GM19328 (cell line): ENCODE results near the gene LSM14B.
"Not testable (repeated sequence)": the region's sequence is repeated elsewhere in the genome, so short reads cannot be mapped to it uniquely, and the experiment has no call there.

ENCODE experiments used
- ATAC-seq: cut with Tn5 transposase; IDR thresholded peaks from one replicate; pipeline ENCODE4 v1.9.1; 2021; ENCODE audit warnings: mild to moderate bottlenecking, moderate library complexity; ENCODE audit not compliant: unreplicated experiment

The LSM14B gene

GRCh38 chr20:62112368-62112767, 9.9 kb upstream of the LSM14B start:
- no peak for ATAC-seq

- no peak for ATAC-seq
Measured at GRCh38 chr20:62114894-62115293, 7.4 kb upstream of the LSM14B start.

- ATAC-seq = not testable (repeated sequence)
Measured at GRCh38 chr20:62115800-62116407, 6.4 kb upstream of the LSM14B start.

GRCh38 chr20:62116558-62117361, 5.5 kb upstream of the LSM14B start:
- ATAC-seq = no peak

GRCh38 chr20:62117362-62117646, 5.0 kb upstream of the LSM14B start:
- ATAC-seq = no peak

- ATAC-seq = no peak
Measured at GRCh38 chr20:62117658-62118057, 4.6 kb upstream of the LSM14B start.

GRCh38 chr20:62118113-62119043, 3.9 kb upstream of the LSM14B start:
- no peak for ATAC-seq

GRCh38 chr20:62119115-62119514, 3.2 kb upstream of the LSM14B start:
- ATAC-seq = no peak

- ATAC-seq = no peak
Measured at GRCh38 chr20:62119591-62120364, 2.5 kb upstream of the LSM14B start.

GRCh38 chr20:62120365-62120762, 1.9 kb upstream of the LSM14B start:
- no peak for ATAC-seq

- peak; percentile 2 for ATAC-seq
Measured at GRCh38 chr20:62120990-62121775, 1.1 kb upstream of the LSM14B start.

GRCh38 chr20:62122654-62123449, 577 bp downstream of the LSM14B start:
- ATAC-seq = peak; percentile 6

GRCh38 chr20:62123450-62124118, 1.3 kb downstream of the LSM14B start:
- no peak for ATAC-seq

- ATAC-seq = no peak
Measured at GRCh38 chr20:62126141-62126540, 3.9 kb downstream of the LSM14B start.

GRCh38 chr20:62127799-62128198, 5.5 kb downstream of the LSM14B start:
- ATAC-seq = no peak

GRCh38 chr20:62128502-62128901, 6.2 kb downstream of the LSM14B start:
- ATAC-seq = no peak

GRCh38 chr20:62129731-62130531, 7.7 kb downstream of the LSM14B start:
- ATAC-seq = no peak
